WERI-Rb-1 (cell line): Measurements from ENCODE around the gene HDAC9.

Experiments used
- DNase-seq: peaks from one replicate; pipeline ENCODE4 v3.0.0-alpha.2; 2020
- H3K27ac ChIP-seq: fragments of 250-450 bp; sonication (Bioruptor Pico); 2 replicates; pipeline ENCODE4 v1.5.1; 2020; ENCODE audit warnings: mild to moderate bottlenecking, moderate library complexity
- H3K27me3 ChIP-seq: fragments of 250-450 bp; sonication (Bioruptor Pico); 2 replicates; pipeline ENCODE4 v1.5.1; 2021; ENCODE audit warnings: mild to moderate bottlenecking, low read depth, moderate library complexity; ENCODE audit not compliant: insufficient read depth, severe bottlenecking
- H3K36me3 ChIP-seq: fragments of 250-450 bp; sonication (Bioruptor Pico); 2 replicates; pipeline ENCODE4 v1.5.1; 2020; ENCODE audit warnings: mild to moderate bottlenecking, moderate library complexity
- H3K4me3 ChIP-seq: 2 replicates; pipeline ENCODE4 v1.5.1; 2011; ENCODE audit warnings: low read depth, mild to moderate bottlenecking, control low read depth, low read length
- H3K9me3 ChIP-seq: fragments of 250-450 bp; sonication (Bioruptor Pico); 2 replicates; pipeline ENCODE4 v1.5.1; 2021; ENCODE audit warnings: mild to moderate bottlenecking, moderate library complexity; ENCODE audit not compliant: severe bottlenecking
- TF ChIP-seq, protein P1 (sequence below): IDR thresholded peaks from 2 replicates; pipeline ENCODE4 v1.5.1; 2011; ENCODE audit warnings: low read depth, mild to moderate bottlenecking, control low read depth, inconsistent platforms, low read length

The HDAC9 gene

DNA sequence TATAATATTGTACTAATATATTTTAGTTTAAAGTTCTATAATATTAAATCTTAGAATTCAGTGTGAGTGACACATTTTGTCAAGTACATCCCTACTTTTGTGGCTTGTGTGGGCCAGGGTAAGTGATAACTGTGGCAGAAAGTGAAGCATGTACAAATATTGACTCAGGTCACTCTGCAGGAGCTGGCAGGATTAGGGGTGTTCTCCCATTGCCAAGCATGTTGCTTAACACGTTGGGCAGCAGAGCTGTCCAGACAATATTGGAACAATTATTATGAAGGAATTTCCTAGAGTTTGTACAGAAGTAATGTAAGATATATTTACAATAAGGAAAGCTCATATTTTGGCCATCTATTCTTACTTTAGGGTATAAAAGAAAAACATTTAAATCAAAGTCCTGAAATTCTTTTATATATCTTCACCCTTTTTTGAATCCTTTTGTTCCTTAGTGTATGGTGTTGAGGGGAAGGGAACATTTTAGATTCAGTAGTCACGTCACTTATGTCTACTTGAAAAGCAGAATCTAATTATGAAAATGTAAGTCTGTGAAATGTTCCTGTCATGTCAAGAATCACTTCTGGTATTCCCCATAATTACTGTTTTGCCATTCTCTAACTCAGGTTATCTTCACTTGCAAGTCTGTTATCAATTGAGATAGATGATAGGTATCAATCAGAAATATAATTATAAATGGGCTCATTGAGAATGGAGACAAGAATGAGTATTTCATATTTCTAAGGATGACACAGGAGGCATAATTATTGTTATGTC lies 4.0 kb downstream of the HDAC9 start:
- no peak overlapping the region for H3K4me3 ChIP-seq
- TF ChIP-seq, protein P1, sequence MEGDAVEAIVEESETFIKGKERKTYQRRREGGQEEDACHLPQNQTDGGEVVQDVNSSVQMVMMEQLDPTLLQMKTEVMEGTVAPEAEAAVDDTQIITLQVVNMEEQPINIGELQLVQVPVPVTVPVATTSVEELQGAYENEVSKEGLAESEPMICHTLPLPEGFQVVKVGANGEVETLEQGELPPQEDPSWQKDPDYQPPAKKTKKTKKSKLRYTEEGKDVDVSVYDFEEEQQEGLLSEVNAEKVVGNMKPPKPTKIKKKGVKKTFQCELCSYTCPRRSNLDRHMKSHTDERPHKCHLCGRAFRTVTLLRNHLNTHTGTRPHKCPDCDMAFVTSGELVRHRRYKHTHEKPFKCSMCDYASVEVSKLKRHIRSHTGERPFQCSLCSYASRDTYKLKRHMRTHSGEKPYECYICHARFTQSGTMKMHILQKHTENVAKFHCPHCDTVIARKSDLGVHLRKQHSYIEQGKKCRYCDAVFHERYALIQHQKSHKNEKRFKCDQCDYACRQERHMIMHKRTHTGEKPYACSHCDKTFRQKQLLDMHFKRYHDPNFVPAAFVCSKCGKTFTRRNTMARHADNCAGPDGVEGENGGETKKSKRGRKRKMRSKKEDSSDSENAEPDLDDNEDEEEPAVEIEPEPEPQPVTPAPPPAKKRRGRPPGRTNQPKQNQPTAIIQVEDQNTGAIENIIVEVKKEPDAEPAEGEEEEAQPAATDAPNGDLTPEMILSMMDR, result no peak
- no peak for DNase-seq
- H3K9me3 ChIP-seq, result no peaks in the 10 kb centered on the region
- H3K36me3 ChIP-seq, result no peaks in the 10 kb centered on the region
- no peak overlapping the region for H3K27ac ChIP-seq
- no peaks in the 10 kb centered on the region for H3K27me3 ChIP-seq

DNA sequence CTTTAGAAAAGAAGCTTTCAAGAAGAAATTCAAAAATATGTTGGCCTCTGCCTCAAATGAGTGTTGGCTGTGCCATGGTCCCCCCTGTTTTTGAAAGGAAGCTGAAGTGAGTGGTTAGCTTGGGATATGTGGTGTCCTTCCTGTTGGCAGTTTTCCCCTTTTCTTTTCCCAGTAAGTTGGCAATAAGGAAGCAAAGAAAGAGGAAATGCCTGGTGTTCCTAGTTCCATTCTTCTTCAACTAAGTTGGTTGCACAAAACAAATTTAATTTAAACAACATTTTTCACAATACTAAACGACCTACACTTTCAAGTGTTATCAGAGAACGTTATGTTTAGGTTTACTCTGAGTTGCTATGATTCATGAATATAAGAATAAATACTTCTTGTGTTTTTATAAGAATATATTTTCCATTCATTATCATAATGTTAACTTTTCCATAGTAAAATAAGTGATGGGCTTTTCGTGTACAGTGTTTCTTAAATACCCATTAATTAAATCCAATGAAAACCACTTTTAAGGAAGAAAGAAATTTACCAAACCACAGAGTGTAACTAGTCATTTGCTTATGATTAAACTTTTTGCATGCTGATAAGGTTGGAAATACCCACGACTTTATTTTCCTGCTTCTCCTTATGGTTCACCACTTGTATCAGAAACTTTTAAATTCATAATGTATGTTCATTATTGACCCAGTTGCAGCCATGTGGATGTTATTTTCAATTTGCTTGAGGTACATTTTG lies 7.7 kb downstream of the HDAC9 start:
- Histone ChIP-seq H3K9me3 (no peaks in the 10 kb centered on the region), H3K36me3 (no peaks in the 10 kb centered on the region), H3K4me3 (no peak overlapping the region), H3K27ac (no peak overlapping the region), H3K27me3 (no peaks in the 10 kb centered on the region)
- TF ChIP-seq, protein P1, result no peak
- no peak for DNase-seq

DNA sequence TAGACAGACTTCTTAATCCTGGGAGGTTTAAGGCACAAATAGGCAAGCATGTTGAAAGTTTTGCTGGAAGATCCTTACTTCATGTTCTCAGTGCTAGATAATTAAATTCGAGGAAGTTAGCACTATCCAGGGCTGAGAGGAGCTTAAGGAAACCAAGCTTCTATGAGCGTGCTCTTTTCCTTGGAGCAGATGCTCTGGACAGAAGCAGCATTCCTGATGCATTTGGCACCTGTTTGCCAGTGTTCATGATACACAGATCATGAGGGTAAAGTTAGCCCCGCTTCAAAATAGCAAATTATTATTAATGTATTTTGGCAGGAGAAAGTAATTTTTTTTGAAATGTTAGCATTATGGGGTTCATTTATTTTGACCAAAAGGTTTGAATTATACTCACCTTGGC lies 9.4 kb downstream of the HDAC9 start:
- peak; percentile 27 for DNase-seq
- H3K36me3 ChIP-seq, result no peaks in the 10 kb centered on the region
- H3K27me3 ChIP-seq, result no peaks in the 10 kb centered on the region
- no peak overlapping the region for H3K27ac ChIP-seq
- TF ChIP-seq, protein P1, result no peak
- H3K4me3 ChIP-seq, result no peak overlapping the region
- no peaks in the 10 kb centered on the region for H3K9me3 ChIP-seq

DNA sequence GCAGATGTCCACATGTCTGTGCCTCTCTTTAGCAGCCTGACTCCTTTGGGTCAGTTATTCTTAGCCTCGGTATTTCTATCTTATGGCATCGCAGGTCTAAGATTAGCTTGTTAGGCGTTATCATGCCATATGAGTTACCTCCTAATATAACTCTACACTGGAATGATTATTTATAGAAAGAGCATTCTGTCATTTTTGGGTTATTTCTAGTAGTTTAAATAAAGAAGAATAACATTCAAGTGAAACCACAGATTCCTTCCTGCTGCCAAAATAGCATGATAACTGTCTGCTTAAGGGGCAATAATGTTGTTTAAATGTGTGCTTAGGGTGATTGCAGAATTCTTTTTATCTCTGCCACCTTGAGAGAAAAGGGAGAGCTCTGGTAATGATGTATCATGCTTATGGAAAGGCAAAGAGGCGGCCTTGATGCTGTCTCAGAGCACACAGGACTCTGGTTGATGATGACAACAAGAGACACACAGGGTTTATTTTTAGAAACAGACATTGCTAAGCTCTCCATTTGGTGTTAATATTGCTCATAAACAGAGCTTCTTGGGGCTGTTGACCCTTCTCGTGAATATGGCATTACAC lies 10.4 kb downstream of the HDAC9 start:
- no peak overlapping the region; the same call in 1 of the 2 replicates for H3K4me3 ChIP-seq
- H3K27me3 ChIP-seq, result no peaks in the 10 kb centered on the region

DNA sequence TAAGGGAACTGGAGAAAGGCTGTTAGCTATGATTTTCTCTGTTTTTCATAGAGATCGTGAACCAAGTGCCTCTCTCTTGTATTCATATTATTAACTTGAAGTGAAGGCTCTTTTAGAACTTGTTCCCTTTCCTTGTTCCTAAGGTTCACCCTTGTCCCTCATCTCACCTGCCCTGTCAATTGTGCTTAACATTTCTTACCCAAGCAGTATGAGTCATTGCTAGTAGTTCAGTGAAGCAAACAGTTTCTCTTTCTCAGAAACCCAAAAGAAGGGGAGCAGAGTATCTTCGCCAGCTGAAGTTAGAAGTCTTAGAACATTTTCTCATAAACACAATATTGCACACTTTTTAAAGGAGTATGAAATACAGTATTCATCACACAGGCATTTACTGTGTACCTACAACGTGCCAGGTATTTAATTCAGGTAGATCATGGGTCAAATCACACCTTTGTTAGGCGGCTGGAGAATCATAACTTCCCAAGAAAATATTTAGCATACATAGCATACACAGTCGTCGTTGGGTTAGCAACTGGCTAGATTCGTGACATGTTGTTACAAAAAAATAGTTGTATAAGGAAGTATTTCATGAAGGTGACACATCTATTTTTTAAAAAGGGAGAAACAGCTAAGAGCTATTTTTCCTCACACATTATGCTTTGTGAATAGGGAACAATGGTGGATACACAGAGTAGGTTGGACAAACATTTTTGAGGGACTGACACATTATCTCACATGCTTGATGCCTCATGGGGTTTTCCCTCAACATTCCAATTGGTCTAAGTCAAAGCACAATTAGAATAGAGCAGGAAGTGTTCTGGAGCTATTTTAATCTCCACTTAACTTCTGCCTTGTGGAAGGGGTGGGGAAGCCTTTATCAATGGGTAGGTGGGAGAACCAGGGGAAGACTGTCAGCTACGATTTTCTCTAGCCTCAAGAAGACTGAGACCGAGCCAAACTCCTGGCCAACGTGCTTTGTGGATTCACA lies 13.2 kb downstream of the HDAC9 start:
- Histone ChIP-seq H3K27ac (no peak overlapping the region), H3K4me3 (no peak overlapping the region), H3K36me3 (no peaks in the 10 kb centered on the region), H3K27me3 (no peaks in the 10 kb centered on the region), H3K9me3 (no peaks in the 10 kb centered on the region)
- no peak for DNase-seq
- TF ChIP-seq, protein P1, result no peak

More for the DNA sequence above, 10.4 kb downstream of the HDAC9 start:
- Histone ChIP-seq H3K27ac (no peak overlapping the region), H3K9me3 (no peaks in the 10 kb centered on the region), H3K36me3 (no peaks in the 10 kb centered on the region)
- TF ChIP-seq, protein P1, result no peak
- DNase-seq, result no peak
